ENCODE measurements around the gene HOXC13.

Gene HOXC13

DNA sequence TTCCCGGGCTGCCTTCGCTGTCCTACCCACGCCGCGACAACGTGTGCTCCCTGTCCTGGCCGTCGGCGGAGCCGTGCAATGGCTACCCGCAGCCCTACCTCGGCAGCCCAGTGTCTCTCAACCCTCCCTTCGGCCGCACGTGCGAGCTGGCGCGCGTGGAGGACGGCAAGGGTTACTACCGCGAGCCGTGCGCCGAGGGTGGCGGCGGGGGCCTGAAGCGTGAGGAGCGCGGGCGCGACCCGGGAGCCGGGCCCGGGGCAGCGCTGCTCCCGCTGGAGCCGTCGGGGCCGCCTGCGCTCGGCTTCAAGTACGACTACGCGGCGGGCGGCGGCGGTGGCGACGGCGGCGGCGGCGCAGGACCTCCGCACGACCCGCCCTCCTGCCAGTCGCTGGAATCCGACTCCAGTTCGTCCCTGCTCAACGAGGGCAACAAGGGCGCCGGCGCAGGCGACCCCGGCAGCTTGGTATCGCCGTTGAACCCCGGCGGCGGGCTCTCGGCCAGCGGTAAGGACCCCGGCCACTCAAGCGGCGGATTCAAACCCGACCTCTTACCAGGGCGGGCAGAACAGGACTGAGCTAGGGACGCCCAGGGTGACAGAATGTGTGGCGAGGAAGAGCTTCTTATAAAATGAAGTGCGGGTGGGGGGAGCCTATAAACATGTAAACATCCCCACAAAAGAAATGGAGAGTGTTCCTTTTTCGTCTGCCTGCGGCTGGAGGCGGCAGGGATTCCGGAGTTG is 16.6 kb downstream of the HOXC13 start:
- no peak for DNase-seq

GRCh38 chr12:53955776-53956250 is 17.2 kb downstream of the HOXC13 start:
- DNase-seq = no peak

DNA sequence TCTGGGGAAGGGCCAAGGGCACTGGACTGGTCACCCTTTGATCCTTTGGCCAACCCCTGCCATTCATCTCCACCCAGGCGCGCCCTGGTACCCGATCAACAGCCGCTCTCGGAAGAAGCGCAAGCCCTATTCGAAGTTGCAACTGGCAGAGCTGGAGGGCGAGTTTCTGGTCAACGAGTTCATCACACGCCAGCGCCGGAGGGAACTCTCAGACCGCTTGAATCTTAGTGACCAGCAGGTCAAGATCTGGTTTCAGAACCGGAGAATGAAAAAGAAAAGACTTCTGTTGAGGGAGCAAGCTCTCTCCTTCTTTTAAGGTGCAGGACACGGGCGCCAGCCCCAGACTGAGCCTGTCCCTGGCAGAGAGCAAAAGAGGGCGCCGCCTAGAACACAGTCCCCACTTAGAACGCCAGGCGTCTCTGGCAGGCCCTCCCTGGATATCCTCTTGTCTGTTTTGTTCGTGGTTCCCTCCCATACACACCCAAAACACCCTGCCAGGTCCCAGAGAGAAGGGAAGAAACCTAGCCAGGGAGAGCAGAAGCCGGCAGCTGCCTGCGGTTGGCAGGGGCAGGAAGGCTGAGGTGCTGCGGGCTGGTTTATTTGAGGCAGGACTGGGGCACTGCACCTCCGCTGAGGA is 17.7 kb downstream of the HOXC13 start:
- no peak for DNase-seq

DNA sequence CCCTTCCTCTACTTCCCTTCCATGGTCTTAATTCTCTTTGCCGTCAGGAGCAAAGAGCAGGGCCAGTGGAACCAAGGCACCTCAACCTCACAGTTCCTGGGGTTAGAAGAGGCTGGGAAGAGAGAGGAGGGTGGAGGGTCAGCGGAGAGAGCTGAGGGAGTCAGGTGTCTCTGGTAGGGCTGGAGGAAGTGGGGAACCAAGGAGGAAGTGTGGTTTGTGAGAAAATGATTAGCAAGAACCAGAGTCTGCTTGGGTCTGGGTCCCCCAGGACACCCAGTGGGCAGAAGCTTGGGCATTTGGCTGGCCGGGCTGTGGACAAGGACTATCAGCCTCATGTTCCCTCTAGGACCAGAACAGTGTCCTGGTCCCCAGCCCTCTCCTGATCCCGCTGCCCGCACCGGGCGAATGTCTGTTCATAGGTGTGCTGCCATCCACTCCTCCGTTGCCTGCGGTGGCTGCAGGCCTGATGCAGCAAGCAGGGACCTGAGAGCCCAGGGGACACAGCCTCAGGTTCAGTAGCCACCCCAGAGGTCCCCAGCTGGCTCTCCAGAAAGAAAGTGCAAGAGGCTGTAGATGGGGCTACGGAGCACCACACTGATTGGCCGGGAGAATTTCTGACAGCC is 18.4 kb downstream of the HOXC13 start:
- DNase-seq = no peak

- DNase-seq = no peak
Measured at GRCh38 chr12:53958128-53958527, 19.5 kb downstream of the HOXC13 start.

DNA sequence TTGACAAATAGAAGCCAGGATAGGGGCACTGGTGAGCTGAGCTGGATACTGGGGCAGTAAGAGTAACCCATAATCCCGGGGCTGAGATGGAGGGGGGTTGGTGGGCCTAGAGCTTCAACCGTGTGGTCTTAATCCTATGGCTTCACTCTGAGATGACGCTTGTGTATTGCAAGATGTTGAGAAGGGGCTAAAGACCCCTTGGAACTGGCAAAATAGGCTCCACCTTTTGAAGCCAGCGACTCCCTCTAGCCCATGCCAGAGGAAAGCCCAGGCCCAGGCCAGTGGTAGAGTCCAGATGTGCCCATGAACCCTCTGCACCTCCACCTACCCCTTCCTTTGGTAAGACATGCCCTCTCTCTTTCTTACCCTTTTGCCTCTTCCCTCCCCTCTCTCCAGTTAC is 20.7 kb downstream of the HOXC13 start:
- DNase-seq = no peak

- no peak for DNase-seq
Measured at GRCh38 chr12:53960187-53961024, 21.8 kb downstream of the HOXC13 start.

GRCh38 chr12:53961025-53961761 is 22.6 kb downstream of the HOXC13 start:
- no peak for DNase-seq

DNA sequence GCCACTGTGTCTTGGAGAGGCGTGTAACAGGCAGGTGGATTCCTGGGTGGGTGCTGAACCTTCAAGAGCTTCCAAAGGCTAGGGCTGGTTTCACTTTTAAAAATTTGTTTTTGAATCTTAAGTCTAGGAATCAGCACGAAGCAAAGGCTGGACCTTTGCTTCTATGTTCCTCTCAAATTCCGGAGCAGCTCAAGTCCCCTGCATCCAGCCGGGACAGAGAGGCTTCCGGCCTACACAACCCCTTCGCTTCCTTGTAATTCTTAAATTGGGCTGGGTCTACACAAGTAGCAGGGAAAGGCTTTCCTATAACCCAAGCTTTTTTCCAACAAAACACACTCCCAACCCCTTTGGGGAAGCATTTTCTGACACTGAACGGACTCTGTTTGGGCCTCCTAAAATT is 24.4 kb downstream of the HOXC13 start:
- DNase-seq = no peak

DNA sequence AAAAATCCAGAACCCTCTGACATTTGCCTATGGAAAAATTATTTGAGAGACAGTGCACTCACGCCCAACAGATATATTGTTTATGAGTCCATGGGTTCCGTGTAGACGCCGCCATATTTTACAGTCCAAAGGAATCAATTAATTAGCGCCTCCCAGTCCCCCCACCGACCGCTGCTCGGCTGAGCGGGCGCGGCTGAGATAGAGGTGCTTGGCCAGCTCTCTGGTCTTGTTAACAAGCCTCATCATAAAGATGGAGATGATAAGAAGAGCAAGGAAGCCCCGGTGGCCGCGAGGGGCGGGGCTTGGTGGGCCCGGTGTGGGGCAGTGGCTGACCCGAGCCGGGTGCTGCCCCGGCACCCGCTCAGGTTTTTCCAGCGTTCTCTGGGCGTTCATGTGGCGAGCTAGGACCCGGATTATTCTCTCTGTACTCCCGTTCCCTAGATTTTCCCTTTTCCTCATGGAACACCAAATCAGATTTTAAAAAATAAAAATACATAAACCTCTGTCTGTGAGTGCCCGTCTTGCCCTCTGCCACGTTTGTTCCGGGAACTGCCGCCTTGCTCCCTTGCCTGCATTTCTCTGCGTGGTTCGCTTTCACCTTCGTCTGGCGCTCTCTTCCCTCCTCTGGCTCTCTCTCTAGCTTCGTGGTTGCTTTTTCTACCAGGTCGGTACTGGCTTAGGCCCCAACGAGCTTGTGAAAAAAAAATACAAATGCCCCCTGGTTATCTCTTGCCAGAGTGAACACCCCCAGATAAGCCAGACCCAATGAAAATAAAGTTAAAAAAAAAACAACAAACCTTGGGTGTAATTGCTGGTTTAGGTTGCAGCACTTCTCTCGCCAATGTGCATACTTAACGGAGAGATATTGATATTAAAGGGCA is 25.0 kb downstream of the HOXC13 start:
- DNase-seq = no peak

DNA sequence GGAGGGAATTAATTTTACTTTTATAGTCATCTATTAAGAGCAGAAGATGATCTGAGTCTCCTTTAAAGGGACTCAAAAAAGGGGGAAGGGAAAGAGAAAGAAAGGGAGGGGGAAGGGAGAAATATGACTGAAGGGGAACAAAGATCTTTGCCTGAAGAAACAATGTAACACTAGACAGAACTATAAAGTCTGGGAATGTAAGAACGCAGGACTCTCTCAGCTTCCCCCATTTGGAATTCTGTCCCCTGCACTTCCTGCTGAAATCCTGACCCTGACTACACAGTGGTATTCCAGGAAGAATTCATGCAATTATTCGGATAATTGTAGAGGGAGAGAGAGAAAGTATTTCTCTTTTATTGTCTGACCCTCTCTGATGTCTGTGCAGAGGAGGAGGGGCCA is 25.7 kb downstream of the HOXC13 start:
- DNase-seq = no peak

DNA sequence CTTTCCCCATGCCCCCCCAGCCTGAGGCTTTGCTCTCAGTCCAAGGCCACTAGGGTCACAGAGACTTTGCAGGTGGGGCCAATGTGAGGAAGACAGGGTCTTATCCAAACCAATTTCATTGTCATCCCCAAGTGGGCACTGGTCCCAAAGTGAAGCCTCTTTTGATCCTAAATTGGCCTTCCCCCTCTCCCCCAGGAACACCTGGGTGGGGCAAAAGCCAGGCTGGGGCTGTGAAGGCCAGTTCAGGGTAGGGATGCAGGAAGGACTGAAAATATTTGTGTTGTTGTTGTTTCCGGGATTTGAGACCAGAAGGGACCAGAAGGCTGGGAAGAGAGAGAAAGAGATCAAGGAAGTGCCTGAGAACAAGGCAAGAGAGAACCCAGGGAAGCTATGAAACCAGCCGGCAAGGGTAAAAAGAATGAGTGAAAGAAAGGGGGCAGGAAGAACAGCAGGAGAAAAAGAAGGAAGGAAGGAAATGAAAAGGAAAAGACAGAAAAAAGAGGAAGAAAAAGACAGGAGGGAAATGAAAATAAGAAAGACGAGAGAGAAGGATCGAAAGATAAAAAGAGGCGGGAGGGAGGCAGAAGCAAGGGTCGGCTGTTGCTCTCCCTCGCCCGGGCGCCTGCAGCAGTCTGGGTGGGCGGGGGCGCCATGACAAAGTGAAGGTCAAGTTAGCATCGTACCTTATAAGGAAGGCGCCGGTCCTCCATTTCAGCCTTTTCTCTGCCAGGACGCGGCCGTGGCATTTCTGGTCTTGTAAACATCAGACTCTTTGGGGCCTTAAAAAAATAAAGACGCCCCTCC is 26.9 kb downstream of the HOXC13 start:
- no peak for DNase-seq

DNA sequence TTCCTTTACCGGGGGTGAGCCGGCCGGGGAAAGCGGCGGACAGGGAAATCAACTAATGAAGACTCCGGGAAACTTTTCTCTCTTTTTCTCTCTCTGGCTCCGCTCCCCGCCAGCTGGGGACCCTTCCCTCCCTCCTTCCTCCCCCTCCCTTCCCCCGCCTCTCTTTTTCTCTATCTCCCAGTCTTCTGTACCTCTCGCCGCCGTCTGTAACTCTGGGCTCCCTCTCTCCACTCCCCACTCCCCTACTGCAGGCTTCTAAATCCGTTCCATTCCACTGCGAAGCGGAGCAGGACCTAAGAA is 27.4 kb downstream of the HOXC13 start:
- DNase-seq = no peak

DNA sequence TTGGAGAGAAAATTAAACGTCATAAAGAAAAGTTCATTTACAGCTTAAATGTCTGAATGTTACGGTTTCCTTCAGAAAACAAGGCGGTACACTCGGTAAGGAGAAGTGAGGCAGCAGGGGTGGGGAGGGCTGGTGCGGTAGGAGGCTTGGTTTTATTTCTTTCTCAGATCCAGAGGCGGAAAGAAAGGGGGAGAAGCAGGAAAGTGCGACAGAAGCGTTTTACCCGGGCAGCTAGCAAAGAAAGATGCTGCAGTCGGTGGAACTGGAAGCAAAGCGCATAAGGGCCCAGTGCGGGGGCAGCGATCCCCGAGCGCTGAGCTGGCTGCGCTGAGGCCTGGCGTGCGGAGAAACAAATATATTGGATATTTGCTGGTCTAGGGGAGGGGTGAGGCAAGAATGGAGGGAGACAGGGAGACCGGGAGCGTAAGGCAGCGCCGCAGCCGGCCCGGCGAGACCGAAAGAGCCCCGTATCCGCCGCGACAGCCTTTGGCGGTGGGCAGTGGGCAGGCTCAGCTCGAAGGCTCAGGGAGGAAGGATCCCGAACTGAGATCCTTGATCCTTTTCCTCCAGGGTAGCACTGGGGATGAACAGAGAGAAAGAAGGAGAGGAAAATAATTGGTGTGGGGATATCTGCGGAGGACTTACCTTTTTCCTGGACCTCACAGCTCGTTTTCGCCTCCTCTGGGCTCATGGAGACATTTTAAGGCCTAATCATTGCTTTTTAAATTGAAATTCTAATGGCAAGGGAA is 27.9 kb downstream of the HOXC13 start:
- no peak for DNase-seq

DNA sequence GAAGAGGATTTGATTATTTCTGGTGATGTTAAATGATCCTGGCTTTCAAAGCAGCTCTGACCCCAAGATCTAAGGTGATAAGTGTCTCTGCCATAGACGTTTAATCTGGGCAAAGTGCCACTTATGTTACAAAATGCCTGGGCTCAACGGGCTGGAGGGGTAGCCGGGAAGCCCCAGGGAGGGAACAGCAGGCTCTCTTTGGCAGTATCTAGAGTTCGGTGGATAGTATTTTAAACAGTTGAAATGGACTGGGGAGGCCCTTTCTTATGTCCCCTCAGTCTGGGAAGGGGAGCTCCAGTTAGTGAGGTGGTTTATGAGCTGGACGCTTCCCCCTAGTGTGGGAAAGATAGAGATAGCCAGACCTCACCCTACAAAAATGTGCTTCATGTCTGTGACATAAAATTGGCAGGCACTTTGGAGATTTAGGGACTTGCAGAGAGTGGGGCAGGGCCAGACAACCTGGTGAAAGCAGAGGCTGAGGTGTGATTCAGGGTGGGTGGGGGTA is 28.8 kb downstream of the HOXC13 start:
- DNase-seq = no peak

GRCh38 chr12:53968214-53969127 is 29.8 kb downstream of the HOXC13 start:
- no peak for DNase-seq

- no peak for DNase-seq
Measured at GRCh38 chr12:53969588-53970259, 31.1 kb downstream of the HOXC13 start.

DNA sequence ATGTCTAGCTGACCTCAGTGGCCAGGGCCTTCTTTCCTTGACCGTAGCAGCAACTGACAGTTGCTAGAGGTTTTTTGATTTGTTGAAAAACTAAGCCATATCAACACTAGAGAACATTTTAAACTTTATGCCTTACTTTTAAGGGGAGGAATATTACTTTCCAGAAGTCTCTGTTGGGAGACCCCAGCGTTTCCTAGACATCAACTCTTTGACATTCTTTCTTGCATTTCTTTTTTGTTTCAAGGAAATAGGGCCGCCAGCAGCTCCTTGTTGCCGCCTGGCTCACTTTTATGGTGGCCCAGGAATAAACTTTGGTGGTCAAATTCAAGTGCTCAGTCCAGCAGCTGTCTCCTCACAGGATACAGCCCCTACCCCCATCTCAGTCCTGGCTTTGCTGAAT is 31.8 kb downstream of the HOXC13 start:
- no peak for DNase-seq
